K562 (cell line): ENCODE results near the gene CPLX3. TPM values are rescaled to one million over a fixed set of nuclear protein-coding genes. Genes with fewer than 3 reads are reported as not detected.

ENCODE experiments used
- ATAC-seq: fragments of 200-7000 bp; cut with Tn5 transposase; 3 replicates; pipeline ENCODE4 v1.9.1; 2020; ENCODE audit warnings: moderate library complexity
- BruUV-seq: library from RNA; stranded (reverse); fragments of 400-500 nt; replicated peaks from 2 replicates; lab custom pipeline; 2021; lab: Mats Ljungman, UMichigan
- CTCF ChIA-PET: fragments of 300-600 bp; formaldehyde crosslinking; extraction: SDS; loops from one replicate; lab custom pipeline; 2021; ENCODE audit warnings: low intra/inter-chr PET ratio; lab: Yijun Ruan, JAX
- POLR2A ChIA-PET: fragments of 300-600, 350-650 bp; sonication (Branson Sonifier 250); formaldehyde crosslinking; extraction: SDS; loops from one replicate; lab custom pipeline; 2021; ENCODE audit warnings: antibody characterized with exemption, inconsistent platforms; lab: Yijun Ruan, JAX
- DNase-seq, 4 experiments: peaks; one replicate each; pipeline versions ENCODE4 v3.0.0 to v3.0.0-alpha.2; 2011 to 2018; ENCODE audit warnings: low spot score in 3 of 4, mixed read lengths in 3 of 4; ENCODE audit errors: extremely low read depth in 1 of 4
- FAIRE-seq: peaks from 2 replicates; lab custom pipeline; 2011; peaks lifted over from hg19 to GRCh38; lab: Jason Lieb, UNC
- H2AFZ ChIP-seq: 2 replicates; pipeline ENCODE4 v1.6.0; 2011; ENCODE audit warnings: low read depth, low read length, control low read depth, inconsistent platforms
- H3K27ac ChIP-seq: fragments of 200-600 bp; 3 replicates; pipeline ENCODE4 v1.8.0; 2011; ENCODE audit warnings: low read depth, mild to moderate bottlenecking, control low read depth, inconsistent platforms, low read length, moderate library complexity, mixed read lengths; ENCODE audit errors: extremely low read depth
- H3K27me3 ChIP-seq, 2 experiments: fragments of 300-600 bp in 1 of 2; 2 replicates in 1 of 2; 3 replicates in 1 of 2; pipeline versions ENCODE4 v1.6.0 to v1.8.0; 2011; ENCODE audit warnings: inconsistent platforms in 2 of 2, low read length in 2 of 2, mild to moderate bottlenecking in 1 of 2, mixed read lengths in 1 of 2, moderate library complexity in 1 of 2; ENCODE audit not compliant: control insufficient read depth in 2 of 2, insufficient read depth in 2 of 2
- H3K36me3 ChIP-seq: fragments of 300-600 bp; 3 replicates; pipeline ENCODE4 v1.8.0; 2011; ENCODE audit warnings: mild to moderate bottlenecking, low read length, inconsistent platforms; ENCODE audit not compliant: control insufficient read depth, insufficient read depth
- H3K4me1 ChIP-seq, 2 experiments: fragments of 200-600 bp in 1 of 2; replicated peaks in 1 of 2; 2 replicates in 1 of 2; 3 replicates in 1 of 2; pipeline versions ENCODE4 v1.5.1 to v1.8.0; 2011; ENCODE audit warnings: inconsistent platforms in 2 of 2, low read length in 2 of 2, mild to moderate bottlenecking in 1 of 2, mixed read lengths in 1 of 2, moderate library complexity in 1 of 2; ENCODE audit not compliant: control insufficient read depth in 2 of 2, insufficient read depth in 2 of 2
- H3K4me2 ChIP-seq: 2 replicates; pipeline ENCODE4 v1.6.1; 2011; ENCODE audit warnings: low read length, control low read depth, inconsistent platforms, mixed read lengths; ENCODE audit not compliant: insufficient read depth
- H3K4me3 ChIP-seq: fragments of 200-600 bp; sonication (generic), shearing (Covaris generic); 2 replicates; pipeline ENCODE4 v1.5.1; 2016; ENCODE audit warnings: control low read depth, inconsistent platforms
- H3K79me2 ChIP-seq: fragments of 200-600 bp; 3 replicates; pipeline ENCODE4 v1.8.0; 2011; ENCODE audit warnings: low read length, inconsistent platforms; ENCODE audit not compliant: control insufficient read depth, insufficient read depth
- H3K9ac ChIP-seq, 2 experiments: 2 replicates each; pipeline versions ENCODE4 v1.6.0 to v1.6.1; 2011; ENCODE audit warnings: low read depth in 2 of 2, low read length in 2 of 2, control low read depth in 1 of 2, inconsistent platforms in 1 of 2, mild to moderate bottlenecking in 1 of 2, mixed read lengths in 1 of 2; ENCODE audit not compliant: insufficient read depth in 1 of 2
- H3K9me1 ChIP-seq: one replicate; pipeline ENCODE4 v1.6.0; 2011; ENCODE audit warnings: inconsistent platforms, mild to moderate bottlenecking, low read length, moderate library complexity; ENCODE audit not compliant: control insufficient read depth, insufficient read depth
- H3K9me3 ChIP-seq: replicated peaks from 2 replicates; pipeline ENCODE4 v1.5.1; 2011; ENCODE audit warnings: low read depth, low read length, inconsistent platforms; ENCODE audit not compliant: control insufficient read depth, insufficient read depth
- H4K20me1 ChIP-seq: replicated peaks from 2 replicates; pipeline ENCODE4 v1.6.1; 2011; ENCODE audit warnings: low read length, inconsistent platforms, mixed read lengths; ENCODE audit not compliant: control insufficient read depth, insufficient read depth
- CBFA2T3 ChIP-seq: fragments of 450-650 bp; IDR thresholded peaks from 2 replicates; pipeline ENCODE4 v1.6.1; 2017
- CHAMP1 ChIP-seq: fragments of 450-650 bp; IDR thresholded peaks from 2 replicates; pipeline ENCODE4 v1.6.1; 2016; ENCODE audit warnings: mild to moderate bottlenecking
- CXXC5 ChIP-seq: fragments of 250-450 bp; sonication (Bioruptor Pico); IDR thresholded peaks from 2 replicates; pipeline ENCODE4 v1.8.0; 2022; ENCODE audit warnings: inconsistent platforms, mild to moderate bottlenecking, moderate library complexity
- ETS1 ChIP-seq: conservative IDR thresholded peaks from 2 replicates; pipeline ENCODE4 v1.6.1; 2011; ENCODE audit warnings: low read depth, mild to moderate bottlenecking, low read length; ENCODE audit not compliant: control insufficient read depth
- EZH2 ChIP-seq: IDR thresholded peaks from 2 replicates; pipeline ENCODE4 v1.6.1; 2012; ENCODE audit warnings: low read depth, mild to moderate bottlenecking, inconsistent platforms, low read length, borderline replicate concordance
- JUN ChIP-seq, 2 experiments: sonication (generic) in 1 of 2; formaldehyde crosslinking in 1 of 2; IDR thresholded peaks; 2 replicates each; pipeline versions ENCODE4 v1.6.1 to v1.8.0; 2012 to 2022; ENCODE audit warnings: borderline replicate concordance in 2 of 2, mild to moderate bottlenecking in 2 of 2, improper control_type of control experiment in 1 of 2, low read depth in 1 of 2, low read length in 1 of 2, missing genetic modification reagents in 1 of 2
- LCOR ChIP-seq: sonication (generic); formaldehyde crosslinking; IDR thresholded peaks from 2 replicates; pipeline ENCODE4 v1.8.0; 2022; ENCODE audit warnings: mild to moderate bottlenecking, missing genetic modification reagents
- MYBL2 ChIP-seq, 2 experiments: fragments of 450-650 bp in 1 of 2; sonication (generic) in 1 of 2; formaldehyde crosslinking in 1 of 2; IDR thresholded peaks; 2 replicates each; pipeline versions ENCODE4 v1.6.1 to v1.8.1; 2017 to 2022; ENCODE audit warnings: borderline replicate concordance in 1 of 2, inconsistent platforms in 1 of 2, low read depth in 1 of 2, mild to moderate bottlenecking in 1 of 2, missing genetic modification reagents in 1 of 2, moderate library complexity in 1 of 2
- NCOA4 ChIP-seq: fragments of 450-650 bp; IDR thresholded peaks from 2 replicates; pipeline ENCODE4 v1.6.1; 2018; ENCODE audit warnings: mild to moderate bottlenecking; ENCODE audit not compliant: partially characterized antibody
- RBM25 ChIP-seq: fragments of 200-400 bp; formaldehyde crosslinking; IDR thresholded peaks from 2 replicates; pipeline ENCODE4 v1.6.1; 2018; ENCODE audit warnings: low read length, low read depth, moderate library complexity; ENCODE audit not compliant: severe bottlenecking
- SP1 ChIP-seq: sonication (generic); formaldehyde crosslinking; IDR thresholded peaks from 2 replicates; pipeline ENCODE4 v1.8.1; 2022; ENCODE audit warnings: mild to moderate bottlenecking, missing genetic modification reagents
- SREBF2 ChIP-seq: sonication (generic); formaldehyde crosslinking; IDR thresholded peaks from 2 replicates; pipeline ENCODE4 v1.4.0; 2020; ENCODE audit warnings: mild to moderate bottlenecking, missing genetic modification reagents
- TCF7L2 ChIP-seq: fragments of 150-350 bp; IDR thresholded peaks from 2 replicates; pipeline ENCODE4 v1.6.1; 2016; ENCODE audit warnings: low read depth, mild to moderate bottlenecking, low read length, moderate library complexity
- YBX1 ChIP-seq: fragments of 450-650 bp; IDR thresholded peaks from 2 replicates; pipeline ENCODE4 v1.7.1; 2016; ENCODE audit warnings: mild to moderate bottlenecking
- ZNF232 ChIP-seq: sonication (generic); formaldehyde crosslinking; IDR thresholded peaks from 2 replicates; pipeline ENCODE4 v1.8.0; 2022; ENCODE audit warnings: mild to moderate bottlenecking, missing genetic modification reagents
- ZNF644 ChIP-seq: fragments of 200-800 bp; sonication (Bioruptor generic); IDR thresholded peaks from 2 replicates; pipeline ENCODE4 v1.6.1; 2016; ENCODE audit warnings: low read depth, missing genetic modification characterization, missing compliant biosample characterization
- WGBS: fragments of 100-300 bp; shearing (Covaris generic); methylation state at CpG from one replicate; pipeline ENCODE4 v1.1.6; 2016; ENCODE audit warnings: low coverage, mixed read lengths; ENCODE audit not compliant: insufficient coverage; ENCODE audit errors: missing lambda C conversion rate; 5-methylcytosine and 5-hydroxymethylcytosine counted together
- in situ Hi-C: fragments of 300-500 bp; cut with MboI; formaldehyde crosslinking; loops from 4 replicates; pipeline ENCODE4 v1.15.0; 2018; ENCODE audit warnings: inconsistent platforms, mixed read lengths
- intact Hi-C: fragments of 100-400 bp; cut with micrococcal nuclease; formaldehyde crosslinking; loops from 2 replicates; pipeline ENCODE4 v1.14.2; 2022
- polyA plus RNA-seq, 8 experiments: library from polyadenylated mRNA; depleted of rRNA in 4 of 8; stranded (reverse) in 5 of 8; unstranded in 3 of 8; fragments of >200 nt; fragmentation: Nextera tagmentation in 2 of 8; fragmentation: Illumina TruSeq in 1 of 8; extraction: Ambion mirVana in 2 of 8; extraction: Trizol in 1 of 8; gene quantifications; 2 replicates each; pipeline versions ENCODE4 v1.2.1 to v1.2.3, GENCODE V29; 2011 to 2014; ENCODE audit warnings: inconsistent platforms in 1 of 8, missing spikeins in 1 of 8
- total RNA-seq, 7 experiments: library from RNA; depleted of rRNA in 6 of 7; stranded (reverse); fragments of >200 nt in 6 of 7; fragmentation: Illumina TruSeq in 2 of 7; extraction: Trizol in 2 of 7; gene quantifications; 2 replicates each; pipeline versions ENCODE4 v1.2.1 to v1.2.3, GENCODE V29; 2011 to 2021; ENCODE audit warnings: low replicate concordance in 1 of 7
- TF ChIP-seq, protein P1 (sequence below): sonication (generic); formaldehyde crosslinking; IDR thresholded peaks from 2 replicates; pipeline ENCODE4 v1.9.0; 2022; ENCODE audit warnings: mild to moderate bottlenecking, missing genetic modification reagents
- TF ChIP-seq, protein P2 (sequence below), 2 experiments: fragments of 450-650 bp in 1 of 2; sonication (generic) in 1 of 2; formaldehyde crosslinking; conservative IDR thresholded peaks; 2 replicates each; pipeline versions ENCODE4 v1.4.0 to v1.8.1; 2020 to 2022; ENCODE audit warnings: mild to moderate bottlenecking in 1 of 2, missing genetic modification reagents in 1 of 2

Gene CPLX3
- total and polyA plus RNA-seq, 9 of the 15 experiments (the other 6 are each of a cell fraction or from before 2014, with no cell fraction given), result not detected

- DNase-seq (no peak), ATAC-seq (no peak), FAIRE-seq (no peak)
- intact Hi-C loops (no loop called here), in situ Hi-C loops (no loop called here)
- POLR2A ChIA-PET, result interaction anchor here (0.6 to 1.5 kb wide), 5 partner anchors 14 to 319 kb away, joined by 3 to 4 read pairs (median 3); no protein-coding TSS in a partner anchor
- Histone ChIP-seq H3K4me3 (peak overlapping the region; percentile 78), H3K79me2 (peaks cover 66% of the 10 kb centered on the region), H3K9me3 (no peaks in the 10 kb centered on the region), H2AFZ (no peak overlapping the region), H3K36me3 (peaks cover 41% of the 10 kb centered on the region; the same call in 2 of the 3 replicates), H4K20me1 (peaks cover 21% of the 10 kb centered on the region), H3K9me1 (no peaks in the 10 kb centered on the region), H3K27me3 (no peaks in the 10 kb centered on the region), H3K27ac (peak overlapping the region; percentile 69), H3K4me2 (peak overlapping the region; percentile 92), H3K4me1 (peaks cover 62 to 70% of the 10 kb centered on the region in 2 experiments), H3K9ac (peak overlapping the region; percentile 73 to 93)
- 50% methylated on average over 3 of the region's 3 CpGs for WGBS
- BruUV-seq, result no TSS peak
- CTCF ChIA-PET, result interaction anchor here (1.0 kb wide), 1 partner anchor 18 kb away, joined by 3 read pairs; no protein-coding TSS in a partner anchor
- TF ChIP-seq NCOA4 (no peak), JUN (IDR thresholded peaks at IDR 0.05; ENCODE audit: borderline replicate concordance, low read depth, low read length) (no peak), JUN (CRISPR knock-in tag; IDR thresholded peaks at IDR 0.05; ENCODE audit: borderline replicate concordance) (no peak), CBFA2T3 (no peak), TCF7L2 (no peak), LCOR (no peak), SREBF2 (CRISPR knock-in tag) (no peak), CHAMP1 (no peak), ZNF644 (tag) (no peak), YBX1 (no peak), ETS1 (no peak), SP1 (CRISPR knock-in tag) (no peak), MYBL2 (IDR thresholded peaks at IDR 0.05; ENCODE audit: low read depth) (no peak), MYBL2 (CRISPR knock-in tag; IDR thresholded peaks at IDR 0.05; ENCODE audit: borderline replicate concordance) (no peak), EZH2 (no peak), CXXC5 (CRISPR knock-in tag) (no peak), ZNF232 (CRISPR knock-in tag) (no peak), RBM25 (no peak)
- TF ChIP-seq, protein P1, sequence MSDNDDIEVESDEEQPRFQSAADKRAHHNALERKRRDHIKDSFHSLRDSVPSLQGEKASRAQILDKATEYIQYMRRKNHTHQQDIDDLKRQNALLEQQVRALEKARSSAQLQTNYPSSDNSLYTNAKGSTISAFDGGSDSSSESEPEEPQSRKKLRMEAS, result peak; percentile 30; the same call in 1 of the 2 replicates
- TF ChIP-seq, protein P2, sequence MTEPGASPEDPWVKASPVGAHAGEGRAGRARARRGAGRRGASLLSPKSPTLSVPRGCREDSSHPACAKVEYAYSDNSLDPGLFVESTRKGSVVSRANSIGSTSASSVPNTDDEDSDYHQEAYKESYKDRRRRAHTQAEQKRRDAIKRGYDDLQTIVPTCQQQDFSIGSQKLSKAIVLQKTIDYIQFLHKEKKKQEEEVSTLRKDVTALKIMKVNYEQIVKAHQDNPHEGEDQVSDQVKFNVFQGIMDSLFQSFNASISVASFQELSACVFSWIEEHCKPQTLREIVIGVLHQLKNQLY (CRISPR knock-in tag; conservative IDR thresholded peaks at IDR 0.05), result no peak
Measured at GRCh38 chr15:74783808-74784175, 42.6 kb upstream of the CPLX3 start.
